Caki2 (cell line): ENCODE measurements around the gene SSTR1. TPM values are rescaled to one million over a fixed set of nuclear protein-coding genes. Genes with fewer than 3 reads are reported as not detected.

Experiments
- total RNA-seq: library from RNA; depleted of rRNA; stranded (reverse); fragments of >200 nt; shearing (Covaris generic); gene quantifications from 2 replicates; pipeline ENCODE4 v1.2.3, GENCODE V29; 2014; ENCODE audit warnings: low replicate concordance; rRNA removed

The SSTR1 gene
- total RNA-seq, 1 experiment from 2014 or later: 0.03 TPM

Other genes with a start within 250 kb of the SSTR1 start
- not detected in 2 replicates for gene CLEC14A, start 48.2 kb downstream of the SSTR1 start, total RNA-seq